A549 (cell line): ENCODE measurements around the gene NT5C3A.

Experiments
- ESRRA ChIP-seq: fragments of 150-350 bp; IDR thresholded peaks from 2 replicates; pipeline ENCODE4 v1.6.1; 2014; ENCODE audit warnings: mild to moderate bottlenecking, low read length, borderline replicate concordance
- ZFP36 ChIP-seq: fragments of 450-650 bp; IDR thresholded peaks from 2 replicates; pipeline ENCODE4 v1.6.1; 2014; ENCODE audit warnings: borderline replicate concordance; ENCODE audit not compliant: partially characterized antibody
- TF ChIP-seq, protein P1 (sequence below): fragments of >200 bp; sonication (Bioruptor Twin); formaldehyde crosslinking; IDR thresholded peaks from 3 replicates; pipeline ENCODE4 v1.5.1; 2016

DNA sequence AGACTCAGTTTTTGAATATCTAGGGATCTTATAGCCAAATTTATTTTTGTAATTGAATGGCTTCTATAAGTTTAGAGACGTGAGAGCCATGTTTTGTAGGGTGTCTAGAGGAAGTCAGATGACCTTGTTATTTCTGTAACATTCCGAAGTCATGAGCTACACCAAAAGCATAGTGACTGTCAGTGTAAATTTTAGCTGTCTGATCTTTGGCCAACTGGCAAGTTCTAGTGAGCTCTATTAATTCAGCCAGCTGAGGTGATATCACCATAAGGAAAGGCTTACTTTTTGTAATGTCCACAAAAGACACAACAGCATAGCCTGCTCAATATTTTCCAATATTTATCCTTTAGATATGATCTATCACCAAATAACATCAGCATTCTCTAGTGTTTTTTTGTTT, 9.9 kb upstream of the NT5C3A start:
- TF ChIP-seq, protein P1, sequence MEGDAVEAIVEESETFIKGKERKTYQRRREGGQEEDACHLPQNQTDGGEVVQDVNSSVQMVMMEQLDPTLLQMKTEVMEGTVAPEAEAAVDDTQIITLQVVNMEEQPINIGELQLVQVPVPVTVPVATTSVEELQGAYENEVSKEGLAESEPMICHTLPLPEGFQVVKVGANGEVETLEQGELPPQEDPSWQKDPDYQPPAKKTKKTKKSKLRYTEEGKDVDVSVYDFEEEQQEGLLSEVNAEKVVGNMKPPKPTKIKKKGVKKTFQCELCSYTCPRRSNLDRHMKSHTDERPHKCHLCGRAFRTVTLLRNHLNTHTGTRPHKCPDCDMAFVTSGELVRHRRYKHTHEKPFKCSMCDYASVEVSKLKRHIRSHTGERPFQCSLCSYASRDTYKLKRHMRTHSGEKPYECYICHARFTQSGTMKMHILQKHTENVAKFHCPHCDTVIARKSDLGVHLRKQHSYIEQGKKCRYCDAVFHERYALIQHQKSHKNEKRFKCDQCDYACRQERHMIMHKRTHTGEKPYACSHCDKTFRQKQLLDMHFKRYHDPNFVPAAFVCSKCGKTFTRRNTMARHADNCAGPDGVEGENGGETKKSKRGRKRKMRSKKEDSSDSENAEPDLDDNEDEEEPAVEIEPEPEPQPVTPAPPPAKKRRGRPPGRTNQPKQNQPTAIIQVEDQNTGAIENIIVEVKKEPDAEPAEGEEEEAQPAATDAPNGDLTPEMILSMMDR: no peak
- TF ChIP-seq ZFP36: no peak
- TF ChIP-seq ESRRA: no peak
